HepG2 (cell line): ENCODE measurements around the gene NCOA5. TPM values are rescaled to one million over a fixed set of nuclear protein-coding genes. Genes with fewer than 3 reads are reported as not detected.

ENCODE experiments used
- ATAC-seq: fragments of 200-7000 bp; cut with Tn5 transposase; 3 replicates; pipeline ENCODE4 v1.9.1; 2020; ENCODE audit warnings: mild to moderate bottlenecking, moderate library complexity
- BruUV-seq: library from RNA; stranded (reverse); fragments of 400-500 nt; replicated peaks from 2 replicates; lab custom pipeline; 2021; lab: Mats Ljungman, UMichigan
- CTCF ChIA-PET: fragments of 300-600 bp; formaldehyde crosslinking; extraction: SDS; loops from one replicate; lab custom pipeline; 2021; ENCODE audit warnings: low total read pairs, inconsistent platforms, low intra/inter-chr PET ratio; lab: Yijun Ruan, JAX
- POLR2A ChIA-PET: fragments of 350-600 bp; sonication (Branson Sonifier 250); formaldehyde crosslinking; loops from one replicate; lab custom pipeline; 2020; ENCODE audit warnings: antibody characterized with exemption, inconsistent platforms; lab: Yijun Ruan, JAX
- DNase-seq: peaks from one replicate; pipeline ENCODE4 v3.0.0-alpha.2; 2015; ENCODE audit warnings: low spot score
- FAIRE-seq: peaks from 3 replicates; lab custom pipeline; 2011; peaks lifted over from hg19 to GRCh38; lab: Jason Lieb, UNC
- H2AFZ ChIP-seq: one replicate; pipeline ENCODE4 v1.6.1; 2011; ENCODE audit warnings: low read length, inconsistent platforms
- H3K27ac ChIP-seq: fragments of 300-600 bp; 3 replicates; pipeline ENCODE4 v1.8.0; 2011; ENCODE audit warnings: mixed run types, mild to moderate bottlenecking, mixed read lengths, low read length, inconsistent platforms; ENCODE audit not compliant: insufficient read depth; ENCODE audit errors: extremely low read length
- H3K27me3 ChIP-seq, 2 experiments: fragments of 200-600 bp in 1 of 2; 2 replicates in 1 of 2; 3 replicates in 1 of 2; pipeline versions ENCODE4 v1.6.0 to v1.8.0; 2011; ENCODE audit warnings: low read length in 2 of 2, mild to moderate bottlenecking in 2 of 2, moderate library complexity in 2 of 2, inconsistent platforms in 1 of 2; ENCODE audit not compliant: insufficient read depth in 2 of 2, control insufficient read depth in 1 of 2
- H3K36me3 ChIP-seq, 2 experiments: fragments of 200-600 bp in 1 of 2; replicated peaks in 1 of 2; 2 replicates in 1 of 2; 3 replicates in 1 of 2; pipeline versions ENCODE4 v1.5.1 to v1.8.0; 2011; ENCODE audit warnings: low read length in 2 of 2, inconsistent platforms in 1 of 2; ENCODE audit not compliant: insufficient read depth in 2 of 2, control insufficient read depth in 1 of 2
- H3K4me1 ChIP-seq: 2 replicates; pipeline ENCODE4 v1.5.1; 2012; ENCODE audit warnings: low read length, inconsistent platforms; ENCODE audit not compliant: insufficient read depth
- H3K4me2 ChIP-seq: 2 replicates; pipeline ENCODE4 v1.6.0; 2011; ENCODE audit warnings: low read depth, low read length, inconsistent platforms
- H3K4me3 ChIP-seq, 3 experiments: fragments of 200-600 bp in 1 of 3; sonication (generic), shearing (Covaris generic) in 1 of 3; replicated peaks in 1 of 3; 2 replicates each; pipeline ENCODE4 v1.5.1; 2011 to 2016; ENCODE audit warnings: low read length in 3 of 3, inconsistent platforms in 2 of 3, low read depth in 2 of 3, mild to moderate bottlenecking in 2 of 3, control low read depth in 1 of 3, mixed read lengths in 1 of 3; ENCODE audit not compliant: insufficient read depth in 1 of 3
- H3K79me2 ChIP-seq: one replicate; pipeline ENCODE4 v1.6.1; 2011; ENCODE audit warnings: low read length, inconsistent platforms; ENCODE audit not compliant: insufficient read depth
- H3K9ac ChIP-seq: 2 replicates; pipeline ENCODE4 v1.6.0; 2011; ENCODE audit warnings: mild to moderate bottlenecking, low read depth, low read length, inconsistent platforms; ENCODE audit not compliant: insufficient read depth
- H3K9me3 ChIP-seq: 2 replicates; pipeline ENCODE4 v1.5.1; 2012; ENCODE audit warnings: mild to moderate bottlenecking, low read length
- H4K20me1 ChIP-seq: 2 replicates; pipeline ENCODE4 v1.6.0; 2011; ENCODE audit warnings: inconsistent platforms, mild to moderate bottlenecking, low read length, moderate library complexity; ENCODE audit not compliant: insufficient read depth
- ADNP ChIP-seq: sonication (generic); formaldehyde crosslinking; IDR thresholded peaks from 2 replicates; pipeline ENCODE4 v1.4.0; 2020; ENCODE audit warnings: missing genetic modification reagents
- ARNTL ChIP-seq: sonication (generic); formaldehyde crosslinking; IDR thresholded peaks from 2 replicates; pipeline ENCODE4 v1.4.0; 2020; ENCODE audit warnings: mild to moderate bottlenecking, missing genetic modification reagents
- KDM5A ChIP-seq: fragments of 200-600 bp; sonication (generic); IDR thresholded peaks from 2 replicates; pipeline ENCODE4 v1.7.0; 2018; ENCODE audit warnings: antibody characterized with exemption, mild to moderate bottlenecking, low read length, borderline replicate concordance
- MAFK ChIP-seq, 2 experiments: IDR thresholded peaks in 1 of 2; conservative IDR thresholded peaks in 1 of 2; 2 replicates each; pipeline ENCODE4 v1.6.1; 2011; ENCODE audit warnings: improper control_type of control experiment in 2 of 2, low read length in 2 of 2
- NKX3-1 ChIP-seq: sonication (generic); formaldehyde crosslinking; IDR thresholded peaks from 2 replicates; pipeline ENCODE4 v1.5.0; 2020; ENCODE audit warnings: missing genetic modification reagents
- PHF5A ChIP-seq: IDR thresholded peaks from one replicate; pipeline ENCODE4 v1.6.1; 2018; ENCODE audit warnings: low read depth, missing genetic modification reagents; ENCODE audit not compliant: unreplicated experiment
- TGIF2 ChIP-seq: IDR thresholded peaks from 2 replicates; pipeline ENCODE4 v1.6.1; 2016; ENCODE audit warnings: control low read depth, missing compliant biosample characterization
- ZNF282 ChIP-seq: fragments of 450-650 bp; IDR thresholded peaks from 2 replicates; pipeline ENCODE4 v1.6.1; 2018; ENCODE audit not compliant: partially characterized antibody
- WGBS: methylation state at CpG from one replicate; pipeline ENCODE4 v1.1.6; 2017; ENCODE audit warnings: low lambda C conversion rate; 5-methylcytosine and 5-hydroxymethylcytosine counted together
- in situ Hi-C: cut with HindIII; loops from 2 replicates; pipeline ENCODE4 v1.10.0; 2017; ENCODE audit warnings: low pct_unique_long_range_greater_than_20kb; ENCODE audit not compliant: extremely low pct_ligation_motif_present
- intact Hi-C: fragments of 100-400 bp; cut with micrococcal nuclease; formaldehyde crosslinking; loops from one replicate; pipeline ENCODE4 v1.10.0; 2022; ENCODE audit not compliant: unreplicated experiment
- polyA plus RNA-seq, 8 experiments: library from polyadenylated mRNA; depleted of rRNA in 3 of 8; stranded (reverse) in 7 of 8; unstranded in 1 of 8; fragments of >200 nt; fragmentation: Illumina TruSeq in 4 of 8; extraction: Trizol in 4 of 8; gene quantifications; 2 replicates each; pipeline versions ENCODE4 v1.2.1 to v1.2.3, GENCODE V29; 2011 to 2016; ENCODE audit warnings: low read depth in 4 of 8, missing spikeins in 1 of 8, mixed read lengths in 1 of 8; ENCODE audit not compliant: insufficient read depth in 1 of 8
- total RNA-seq, 5 experiments: library from RNA; depleted of rRNA; stranded (reverse); fragments of >200 nt; fragmentation: Illumina TruSeq; extraction: Trizol; gene quantifications; 2 replicates each; pipeline ENCODE4 v1.2.3, GENCODE V29; 2016; ENCODE audit warnings: low read depth in 1 of 5
- TF ChIP-seq, protein P1 (sequence below): sonication (generic); formaldehyde crosslinking; IDR thresholded peaks from 2 replicates; pipeline ENCODE4 v1.4.0; 2020; ENCODE audit warnings: missing genetic modification reagents
- TF ChIP-seq, protein P2 (sequence below): sonication (generic); formaldehyde crosslinking; IDR thresholded peaks from 2 replicates; pipeline ENCODE4 v1.5.1; 2020; ENCODE audit warnings: mild to moderate bottlenecking, missing genetic modification reagents
- TF ChIP-seq, protein P3 (sequence below): sonication (generic); formaldehyde crosslinking; IDR thresholded peaks from 2 replicates; pipeline ENCODE4 v1.4.0; 2020; ENCODE audit warnings: missing genetic modification reagents

Gene NCOA5
- total and polyA plus RNA-seq, 2 of the 13 experiments (the other 11 are each of a cell fraction or from before 2014, with no cell fraction given) = 16.5 to 28.4 TPM

DNA sequence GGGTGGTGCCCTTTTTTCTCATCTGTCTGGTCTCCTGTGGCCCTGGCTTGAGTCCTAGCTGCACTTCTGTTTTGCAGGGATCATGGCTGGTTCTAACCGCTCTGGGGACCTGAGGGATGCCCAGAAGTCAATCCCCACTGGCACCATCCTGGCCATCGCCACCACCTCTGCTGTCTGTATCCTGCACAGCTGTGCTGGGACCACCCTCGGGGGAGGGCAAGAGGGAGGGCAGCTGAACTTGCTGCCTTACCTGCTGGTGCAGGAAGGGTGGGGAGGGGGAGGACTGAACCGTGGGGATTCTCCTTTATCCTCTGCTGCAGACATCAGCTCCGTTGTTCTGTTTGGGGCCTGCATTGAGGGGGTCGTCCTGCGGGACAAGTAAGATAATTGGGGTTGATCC, 46.2 kb downstream of the NCOA5 start:
- Histone ChIP-seq H3K27me3 (no peaks in the 10 kb centered on the region; a peak in 2 of 5 replicates), H3K9me3 (no peaks in the 10 kb centered on the region), H3K27ac (no peak overlapping the region), H3K9ac (no peak overlapping the region), H4K20me1 (peaks cover 2% of the 10 kb centered on the region; the same call in 1 of the 2 replicates), H3K4me2 (no peak overlapping the region), H3K36me3 (no peaks in the 10 kb centered on the region), H3K79me2 (no peaks in the 10 kb centered on the region), H3K4me3 (no peak overlapping the region), H3K4me1 (no peaks in the 10 kb centered on the region), H2AFZ (no peak overlapping the region)
- FAIRE-seq (no peak), DNase-seq (no peak), ATAC-seq (no peak)
- WGBS = 6% methylated on average over 7 of the region's 7 CpGs
- CTCF ChIA-PET = no interaction called here
- POLR2A ChIA-PET = no interaction called here
- BruUV-seq = no TSS peak
- intact Hi-C loops (no loop called here), in situ Hi-C loops (no loop called here)
- no peak for TF ChIP-seq ARNTL
- no peak for TF ChIP-seq TGIF2 (CRISPR knock-in tag)
- TF ChIP-seq MAFK (conservative IDR thresholded peaks at IDR 0.05 in 1 of 2, IDR thresholded peaks at IDR 0.05 in 1 of 2; ENCODE audit: low read length in 2 of 2) = no peak
- TF ChIP-seq, protein P1, sequence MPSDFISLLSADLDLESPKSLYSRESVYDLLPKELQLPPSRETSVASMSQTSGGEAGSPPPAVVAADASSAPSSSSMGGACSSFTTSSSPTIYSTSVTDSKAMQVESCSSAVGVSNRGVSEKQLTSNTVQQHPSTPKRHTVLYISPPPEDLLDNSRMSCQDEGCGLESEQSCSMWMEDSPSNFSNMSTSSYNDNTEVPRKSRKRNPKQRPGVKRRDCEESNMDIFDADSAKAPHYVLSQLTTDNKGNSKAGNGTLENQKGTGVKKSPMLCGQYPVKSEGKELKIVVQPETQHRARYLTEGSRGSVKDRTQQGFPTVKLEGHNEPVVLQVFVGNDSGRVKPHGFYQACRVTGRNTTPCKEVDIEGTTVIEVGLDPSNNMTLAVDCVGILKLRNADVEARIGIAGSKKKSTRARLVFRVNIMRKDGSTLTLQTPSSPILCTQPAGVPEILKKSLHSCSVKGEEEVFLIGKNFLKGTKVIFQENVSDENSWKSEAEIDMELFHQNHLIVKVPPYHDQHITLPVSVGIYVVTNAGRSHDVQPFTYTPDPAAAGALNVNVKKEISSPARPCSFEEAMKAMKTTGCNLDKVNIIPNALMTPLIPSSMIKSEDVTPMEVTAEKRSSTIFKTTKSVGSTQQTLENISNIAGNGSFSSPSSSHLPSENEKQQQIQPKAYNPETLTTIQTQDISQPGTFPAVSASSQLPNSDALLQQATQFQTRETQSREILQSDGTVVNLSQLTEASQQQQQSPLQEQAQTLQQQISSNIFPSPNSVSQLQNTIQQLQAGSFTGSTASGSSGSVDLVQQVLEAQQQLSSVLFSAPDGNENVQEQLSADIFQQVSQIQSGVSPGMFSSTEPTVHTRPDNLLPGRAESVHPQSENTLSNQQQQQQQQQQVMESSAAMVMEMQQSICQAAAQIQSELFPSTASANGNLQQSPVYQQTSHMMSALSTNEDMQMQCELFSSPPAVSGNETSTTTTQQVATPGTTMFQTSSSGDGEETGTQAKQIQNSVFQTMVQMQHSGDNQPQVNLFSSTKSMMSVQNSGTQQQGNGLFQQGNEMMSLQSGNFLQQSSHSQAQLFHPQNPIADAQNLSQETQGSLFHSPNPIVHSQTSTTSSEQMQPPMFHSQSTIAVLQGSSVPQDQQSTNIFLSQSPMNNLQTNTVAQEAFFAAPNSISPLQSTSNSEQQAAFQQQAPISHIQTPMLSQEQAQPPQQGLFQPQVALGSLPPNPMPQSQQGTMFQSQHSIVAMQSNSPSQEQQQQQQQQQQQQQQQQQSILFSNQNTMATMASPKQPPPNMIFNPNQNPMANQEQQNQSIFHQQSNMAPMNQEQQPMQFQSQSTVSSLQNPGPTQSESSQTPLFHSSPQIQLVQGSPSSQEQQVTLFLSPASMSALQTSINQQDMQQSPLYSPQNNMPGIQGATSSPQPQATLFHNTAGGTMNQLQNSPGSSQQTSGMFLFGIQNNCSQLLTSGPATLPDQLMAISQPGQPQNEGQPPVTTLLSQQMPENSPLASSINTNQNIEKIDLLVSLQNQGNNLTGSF (CRISPR knock-in tag) = no peak
- TF ChIP-seq, protein P2, sequence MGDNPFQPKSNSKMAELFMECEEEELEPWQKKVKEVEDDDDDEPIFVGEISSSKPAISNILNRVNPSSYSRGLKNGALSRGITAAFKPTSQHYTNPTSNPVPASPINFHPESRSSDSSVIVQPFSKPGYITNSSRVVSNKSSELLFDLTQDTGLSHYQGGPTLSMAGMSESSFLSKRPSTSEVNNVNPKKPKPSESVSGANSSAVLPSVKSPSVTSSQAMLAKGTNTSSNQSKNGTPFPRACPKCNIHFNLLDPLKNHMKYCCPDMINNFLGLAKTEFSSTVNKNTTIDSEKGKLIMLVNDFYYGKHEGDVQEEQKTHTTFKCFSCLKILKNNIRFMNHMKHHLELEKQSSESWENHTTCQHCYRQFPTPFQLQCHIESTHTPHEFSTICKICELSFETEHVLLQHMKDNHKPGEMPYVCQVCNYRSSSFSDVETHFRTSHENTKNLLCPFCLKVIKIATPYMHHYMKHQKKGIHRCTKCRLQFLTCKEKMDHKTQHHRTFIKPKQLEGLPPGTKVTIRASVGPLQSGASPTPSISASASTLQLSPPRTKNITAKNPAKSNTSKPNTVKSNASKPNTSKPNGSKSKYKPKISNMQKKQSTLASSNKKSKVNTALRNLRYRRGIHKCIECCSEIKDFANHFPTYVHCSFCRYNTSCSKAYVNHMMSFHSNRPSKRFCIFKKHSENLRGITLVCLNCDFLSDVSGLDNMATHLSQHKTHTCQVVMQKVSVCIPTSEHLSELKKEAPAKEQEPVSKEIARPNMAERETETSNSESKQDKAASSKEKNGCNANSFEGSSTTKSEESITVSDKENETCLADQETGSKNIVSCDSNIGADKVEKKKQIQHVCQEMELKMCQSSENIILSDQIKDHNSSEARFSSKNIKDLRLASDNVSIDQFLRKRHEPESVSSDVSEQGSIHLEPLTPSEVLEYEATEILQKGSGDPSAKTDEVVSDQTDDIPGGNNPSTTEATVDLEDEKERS (CRISPR knock-in tag) = no peak
- TF ChIP-seq KDM5A = no peak
- no peak for TF ChIP-seq ZNF282
- TF ChIP-seq PHF5A (CRISPR knock-in tag) = no peak
- TF ChIP-seq, protein P3, sequence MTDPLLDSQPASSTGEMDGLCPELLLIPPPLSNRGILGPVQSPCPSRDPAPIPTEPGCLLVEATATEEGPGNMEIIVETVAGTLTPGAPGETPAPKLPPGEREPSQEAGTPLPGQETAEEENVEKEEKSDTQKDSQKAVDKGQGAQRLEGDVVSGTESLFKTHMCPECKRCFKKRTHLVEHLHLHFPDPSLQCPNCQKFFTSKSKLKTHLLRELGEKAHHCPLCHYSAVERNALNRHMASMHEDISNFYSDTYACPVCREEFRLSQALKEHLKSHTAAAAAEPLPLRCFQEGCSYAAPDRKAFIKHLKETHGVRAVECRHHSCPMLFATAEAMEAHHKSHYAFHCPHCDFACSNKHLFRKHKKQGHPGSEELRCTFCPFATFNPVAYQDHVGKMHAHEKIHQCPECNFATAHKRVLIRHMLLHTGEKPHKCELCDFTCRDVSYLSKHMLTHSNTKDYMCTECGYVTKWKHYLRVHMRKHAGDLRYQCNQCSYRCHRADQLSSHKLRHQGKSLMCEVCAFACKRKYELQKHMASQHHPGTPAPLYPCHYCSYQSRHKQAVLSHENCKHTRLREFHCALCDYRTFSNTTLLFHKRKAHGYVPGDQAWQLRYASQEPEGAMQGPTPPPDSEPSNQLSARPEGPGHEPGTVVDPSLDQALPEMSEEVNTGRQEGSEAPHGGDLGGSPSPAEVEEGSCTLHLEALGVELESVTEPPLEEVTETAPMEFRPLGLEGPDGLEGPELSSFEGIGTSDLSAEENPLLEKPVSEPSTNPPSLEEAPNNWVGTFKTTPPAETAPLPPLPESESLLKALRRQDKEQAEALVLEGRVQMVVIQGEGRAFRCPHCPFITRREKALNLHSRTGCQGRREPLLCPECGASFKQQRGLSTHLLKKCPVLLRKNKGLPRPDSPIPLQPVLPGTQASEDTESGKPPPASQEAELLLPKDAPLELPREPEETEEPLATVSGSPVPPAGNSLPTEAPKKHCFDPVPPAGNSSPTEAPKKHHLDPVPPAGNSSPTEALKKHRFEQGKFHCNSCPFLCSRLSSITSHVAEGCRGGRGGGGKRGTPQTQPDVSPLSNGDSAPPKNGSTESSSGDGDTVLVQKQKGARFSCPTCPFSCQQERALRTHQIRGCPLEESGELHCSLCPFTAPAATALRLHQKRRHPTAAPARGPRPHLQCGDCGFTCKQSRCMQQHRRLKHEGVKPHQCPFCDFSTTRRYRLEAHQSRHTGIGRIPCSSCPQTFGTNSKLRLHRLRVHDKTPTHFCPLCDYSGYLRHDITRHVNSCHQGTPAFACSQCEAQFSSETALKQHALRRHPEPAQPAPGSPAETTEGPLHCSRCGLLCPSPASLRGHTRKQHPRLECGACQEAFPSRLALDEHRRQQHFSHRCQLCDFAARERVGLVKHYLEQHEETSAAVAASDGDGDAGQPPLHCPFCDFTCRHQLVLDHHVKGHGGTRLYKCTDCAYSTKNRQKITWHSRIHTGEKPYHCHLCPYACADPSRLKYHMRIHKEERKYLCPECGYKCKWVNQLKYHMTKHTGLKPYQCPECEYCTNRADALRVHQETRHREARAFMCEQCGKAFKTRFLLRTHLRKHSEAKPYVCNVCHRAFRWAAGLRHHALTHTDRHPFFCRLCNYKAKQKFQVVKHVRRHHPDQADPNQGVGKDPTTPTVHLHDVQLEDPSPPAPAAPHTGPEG (CRISPR knock-in tag) = no peak
- TF ChIP-seq NKX3-1 (CRISPR knock-in tag) = no peak
- no peak for TF ChIP-seq ADNP
